ENCODE results near the gene CYP11A1. TPM values are rescaled to one million over a fixed set of nuclear protein-coding genes. Genes with fewer than 3 reads are reported as not detected.
A peak's percentile ranks its signal among the peaks of the same experiment; 100 is the strongest.

CYP11A1 gene
- total RNA-seq, 4 donors from 2014 or later = 1.3 to 17.0 (median 9.5) TPM

DNA sequence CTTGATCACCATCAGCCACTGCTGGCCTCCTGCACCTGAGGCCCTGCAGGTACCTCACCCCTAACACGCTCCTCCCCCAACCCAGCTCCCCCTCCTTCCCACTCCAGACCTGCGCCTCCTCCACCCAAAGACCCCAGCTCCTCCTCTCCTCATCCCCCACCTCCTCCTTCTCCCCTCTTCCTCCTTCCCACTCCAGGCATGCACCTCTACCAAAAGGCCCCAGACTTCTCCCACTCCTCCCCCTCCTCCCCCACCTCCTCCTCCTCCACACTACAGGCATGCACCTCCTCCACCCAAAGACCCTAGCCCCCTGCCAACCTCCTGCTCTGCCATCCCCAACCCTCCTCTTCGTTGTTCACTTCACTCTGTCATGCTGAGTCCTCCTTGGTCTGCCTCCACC, 42.7 kb downstream of the CYP11A1 start:
- TF ChIP-seq POLR2A (IDR thresholded peaks at IDR 0.05) = no peak
- TF ChIP-seq, protein P1, sequence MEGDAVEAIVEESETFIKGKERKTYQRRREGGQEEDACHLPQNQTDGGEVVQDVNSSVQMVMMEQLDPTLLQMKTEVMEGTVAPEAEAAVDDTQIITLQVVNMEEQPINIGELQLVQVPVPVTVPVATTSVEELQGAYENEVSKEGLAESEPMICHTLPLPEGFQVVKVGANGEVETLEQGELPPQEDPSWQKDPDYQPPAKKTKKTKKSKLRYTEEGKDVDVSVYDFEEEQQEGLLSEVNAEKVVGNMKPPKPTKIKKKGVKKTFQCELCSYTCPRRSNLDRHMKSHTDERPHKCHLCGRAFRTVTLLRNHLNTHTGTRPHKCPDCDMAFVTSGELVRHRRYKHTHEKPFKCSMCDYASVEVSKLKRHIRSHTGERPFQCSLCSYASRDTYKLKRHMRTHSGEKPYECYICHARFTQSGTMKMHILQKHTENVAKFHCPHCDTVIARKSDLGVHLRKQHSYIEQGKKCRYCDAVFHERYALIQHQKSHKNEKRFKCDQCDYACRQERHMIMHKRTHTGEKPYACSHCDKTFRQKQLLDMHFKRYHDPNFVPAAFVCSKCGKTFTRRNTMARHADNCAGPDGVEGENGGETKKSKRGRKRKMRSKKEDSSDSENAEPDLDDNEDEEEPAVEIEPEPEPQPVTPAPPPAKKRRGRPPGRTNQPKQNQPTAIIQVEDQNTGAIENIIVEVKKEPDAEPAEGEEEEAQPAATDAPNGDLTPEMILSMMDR (IDR thresholded peaks at IDR 0.05) = no peak
- Histone ChIP-seq H3K9me3 (no peaks in the 10 kb centered on the region), H3K36me3 (no peaks in the 10 kb centered on the region), H3K27me3 (peaks cover 0 to 6% (median 0%) of the 10 kb centered on the region in 4 donors), H3K4me3 (no peak overlapping the region), H3K4me1 (peaks cover 0 to 7% (median 1%) of the 10 kb centered on the region in 3 donors), H3K27ac (no peak overlapping the region)
- intact Hi-C loops (cut with DNase I) = loop anchor here (5.0 kb wide), 1 partner anchor 197 kb away; no protein-coding TSS in a partner anchor
- no peak for DNase-seq
- 59 to 76% methylated on average over 3 of the region's 3 CpGs for WGBS, 2 donors

DNA sequence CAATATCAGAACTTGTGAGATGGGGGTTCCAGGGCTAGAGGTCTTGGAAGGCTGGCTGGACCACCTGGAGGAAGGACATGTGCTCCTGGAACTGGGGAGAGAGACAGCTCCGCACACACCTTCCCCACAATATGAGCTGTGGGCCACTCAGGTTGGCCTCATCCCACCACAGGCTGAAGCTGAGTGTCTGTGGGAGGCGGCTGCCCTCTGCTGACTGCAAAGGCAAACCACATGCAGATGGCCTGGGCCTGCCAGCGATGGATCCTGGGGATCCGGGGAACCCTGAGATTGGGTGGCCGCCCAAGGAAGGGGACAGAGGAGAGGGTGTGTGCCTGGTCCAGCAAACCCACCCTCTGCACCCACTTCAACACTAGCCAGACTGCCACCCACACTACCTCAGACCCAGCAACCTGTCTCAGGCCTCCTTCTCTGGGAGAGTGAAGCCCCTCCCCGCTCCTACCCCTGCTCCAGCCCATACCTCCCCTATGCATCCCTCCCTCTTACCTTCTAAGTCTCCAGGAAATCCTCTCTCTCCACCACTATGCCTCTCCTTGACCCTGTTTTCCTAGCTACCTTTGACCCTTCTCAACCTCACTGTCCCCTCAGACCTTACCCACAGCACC, 44.8 kb downstream of the CYP11A1 start:
- DNase-seq = peak; percentile 14
- no peaks in the 10 kb centered on the region for H3K9me3 ChIP-seq
- peaks cover 0 to 27% (median 13%) of the 10 kb centered on the region in 3 donors for H3K4me1 ChIP-seq
- H3K36me3 ChIP-seq = no peaks in the 10 kb centered on the region
- H3K27me3 ChIP-seq = peaks cover 0 to 6% (median 0%) of the 10 kb centered on the region in 4 donors
- no peak overlapping the region for H3K27ac ChIP-seq
- H3K4me3 ChIP-seq = no peak overlapping the region
- TF ChIP-seq POLR2A (IDR thresholded peaks at IDR 0.05) = no peak
- TF ChIP-seq, protein P1 (IDR thresholded peaks at IDR 0.05) = peak; percentile 47 to 86 (median 74)
- 92% methylated on average over 1 of the region's 6 CpGs for whole genome bisulfite sequencing, 2 donors
- intact Hi-C loops (cut with DNase I) = loop anchor here (5.0 kb wide), 1 partner anchor 195 kb away; no protein-coding TSS in a partner anchor

DNA sequence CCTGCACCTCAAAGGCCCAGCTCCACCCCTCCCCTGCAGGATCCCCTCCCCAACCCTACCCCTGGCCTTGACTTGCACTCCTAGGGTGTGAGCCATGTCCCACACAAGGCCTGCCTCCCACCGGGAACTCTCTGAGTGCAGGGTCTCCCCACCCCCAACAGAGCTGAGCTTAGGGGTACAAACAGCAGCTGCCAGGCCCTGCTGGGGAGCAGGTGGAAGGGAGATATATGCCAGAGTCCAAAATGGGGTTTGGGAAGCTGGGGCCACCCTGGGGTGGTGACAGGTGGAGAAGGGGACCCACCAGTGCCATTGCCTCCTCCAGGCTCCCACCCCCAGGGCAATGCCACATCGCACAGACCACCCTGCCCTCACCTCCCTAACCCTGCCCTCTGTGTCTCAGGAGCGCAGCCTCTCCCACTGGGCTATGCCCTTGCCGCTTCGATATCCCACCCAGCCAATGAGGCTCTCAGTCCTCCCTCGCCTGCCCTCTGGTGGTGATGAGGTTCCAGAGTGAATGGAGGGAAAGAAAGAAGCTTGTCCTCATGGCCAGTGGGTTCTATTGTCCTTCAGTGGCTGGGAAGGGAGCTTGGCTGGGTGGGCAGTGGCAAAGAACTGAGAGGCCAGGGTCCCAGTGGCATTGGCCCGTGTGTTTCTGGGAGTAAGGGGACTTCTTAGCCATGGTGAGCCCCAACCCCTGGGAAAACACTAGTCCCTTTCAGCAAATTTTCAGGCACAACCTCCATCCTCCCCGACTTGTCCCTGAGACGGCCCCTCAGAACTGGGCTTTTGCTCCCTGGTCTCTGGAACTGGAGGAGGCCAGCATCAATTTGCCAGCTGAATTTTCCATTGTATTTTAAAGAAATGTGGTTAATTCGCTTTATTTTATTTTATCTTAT, 46.8 kb downstream of the CYP11A1 start:
- H3K4me1 ChIP-seq = peaks cover 0 to 47% (median 13%) of the 10 kb centered on the region in 3 donors
- H3K4me3 ChIP-seq = no peak overlapping the region
- no peak overlapping the region for H3K27ac ChIP-seq
- intact Hi-C loops (cut with DNase I) = loop anchor here (5.0 kb wide), 1 partner anchor 193 kb away; no protein-coding TSS in a partner anchor
- DNase-seq = no peak
- 82 to 85% methylated on average over 4 to 10 of the region's 10 CpGs for WGBS, 2 donors
- no peaks in the 10 kb centered on the region for H3K9me3 ChIP-seq
- H3K27me3 ChIP-seq = peaks cover 0 to 6% (median 0%) of the 10 kb centered on the region in 4 donors
- H3K36me3 ChIP-seq = no peaks in the 10 kb centered on the region
- TF ChIP-seq, protein P1 (IDR thresholded peaks at IDR 0.05) = peak in 4 of 6 experiments; percentile 36 to 55 (median 40)
- TF ChIP-seq POLR2A (IDR thresholded peaks at IDR 0.05) = no peak

DNA sequence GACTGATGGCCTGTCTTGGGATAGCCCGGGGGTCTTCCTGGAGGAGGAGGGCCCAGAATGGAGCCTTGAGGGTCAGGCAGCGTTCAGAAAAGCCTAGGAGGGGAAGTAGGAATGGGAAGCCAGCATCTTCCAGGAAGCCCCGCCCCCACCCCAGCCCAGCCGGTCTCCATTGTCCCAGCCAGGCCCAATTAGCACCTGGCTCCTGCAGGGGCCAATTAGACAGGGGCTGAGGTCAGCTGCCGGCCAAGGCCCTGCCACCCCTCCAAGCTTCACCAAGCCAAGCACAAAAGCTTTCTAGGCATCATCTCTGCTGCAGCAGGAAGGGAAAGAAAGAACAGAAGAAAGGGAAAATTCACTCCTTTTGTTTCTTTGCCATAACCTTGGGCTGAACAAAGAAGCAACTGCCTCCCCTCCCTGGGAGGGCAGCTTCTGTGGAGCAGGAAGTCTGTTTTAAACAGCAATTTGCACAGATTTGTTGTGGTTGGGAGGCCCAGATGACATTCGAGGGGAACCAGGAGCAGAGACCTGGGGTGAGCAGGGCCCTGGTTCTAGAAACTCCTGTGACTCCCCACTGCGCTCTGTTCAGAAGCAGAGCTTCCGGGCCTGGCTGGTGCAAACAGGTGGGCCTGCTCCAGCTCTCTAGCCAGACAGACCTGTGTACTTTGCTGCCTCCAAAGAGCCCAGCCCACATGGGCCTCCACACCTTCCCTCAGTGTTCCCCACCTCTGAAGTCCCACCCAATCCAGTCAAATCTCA, 47.7 kb downstream of the CYP11A1 start:
- intact Hi-C loops (cut with DNase I) = loop anchor here (5.0 kb wide), 1 partner anchor 192 kb away; no protein-coding TSS in a partner anchor
- H3K27me3 ChIP-seq = peaks cover 0 to 6% (median 0%) of the 10 kb centered on the region in 4 donors
- no peaks in the 10 kb centered on the region for H3K9me3 ChIP-seq
- WGBS, 2 donors = 48 to 53% methylated on average over 2 to 5 of the region's 8 CpGs
- TF ChIP-seq POLR2A (IDR thresholded peaks at IDR 0.05) = no peak
- TF ChIP-seq, protein P1 (IDR thresholded peaks at IDR 0.05) = no peak
- H3K27ac ChIP-seq = peak overlapping the region in 1 of 4 donors; percentile 39
- DNase-seq = no peak
- no peak overlapping the region for H3K4me3 ChIP-seq
- no peaks in the 10 kb centered on the region for H3K36me3 ChIP-seq
- H3K4me1 ChIP-seq = peaks cover 5 to 55% (median 13%) of the 10 kb centered on the region in 3 donors

Measured in esophagus squamous epithelium (tissue), 5 donors.